ENCODE data around the gene ZNF605.
"Not testable (repeated sequence)": the region's sequence is repeated elsewhere in the genome, so short reads cannot be mapped to it uniquely, and the experiment has no call there.

DNA sequence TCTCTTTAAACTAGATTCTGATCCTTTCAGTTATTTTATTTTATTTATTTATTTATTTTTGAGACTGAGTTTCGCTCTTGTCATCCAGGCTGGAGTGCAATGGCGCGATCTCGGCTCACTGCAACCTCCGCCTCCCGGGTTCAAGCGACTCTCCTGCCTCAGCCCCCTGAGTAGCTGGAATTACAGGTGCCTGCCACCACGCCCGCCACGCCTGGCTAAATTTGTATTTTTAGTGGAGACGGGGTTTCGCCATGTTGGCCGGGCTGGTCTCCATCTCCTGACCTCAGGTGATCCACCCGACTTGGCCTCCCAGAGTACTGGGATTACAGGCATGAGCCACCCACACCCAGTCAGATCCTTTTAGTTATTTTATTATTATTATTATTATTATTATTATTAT is 5.7 kb upstream of the ZNF605 start:
- not testable (repeated sequence) for TF ChIP-seq RCOR1 (IDR thresholded peaks at IDR 0.05; ENCODE audit: insufficient replicate concordance, low read length); MAZ (IDR thresholded peaks at IDR 0.05; ENCODE audit: borderline replicate concordance, low read depth, low read length); MXI1 (IDR thresholded peaks at IDR 0.05; ENCODE audit: borderline replicate concordance, low read depth, low read length); RFX5 (IDR thresholded peaks at IDR 0.05; ENCODE audit: low read depth, low read length); FOS (IDR thresholded peaks at IDR 0.05; ENCODE audit: low read depth, low read length)
- TF ChIP-seq, protein P1, sequence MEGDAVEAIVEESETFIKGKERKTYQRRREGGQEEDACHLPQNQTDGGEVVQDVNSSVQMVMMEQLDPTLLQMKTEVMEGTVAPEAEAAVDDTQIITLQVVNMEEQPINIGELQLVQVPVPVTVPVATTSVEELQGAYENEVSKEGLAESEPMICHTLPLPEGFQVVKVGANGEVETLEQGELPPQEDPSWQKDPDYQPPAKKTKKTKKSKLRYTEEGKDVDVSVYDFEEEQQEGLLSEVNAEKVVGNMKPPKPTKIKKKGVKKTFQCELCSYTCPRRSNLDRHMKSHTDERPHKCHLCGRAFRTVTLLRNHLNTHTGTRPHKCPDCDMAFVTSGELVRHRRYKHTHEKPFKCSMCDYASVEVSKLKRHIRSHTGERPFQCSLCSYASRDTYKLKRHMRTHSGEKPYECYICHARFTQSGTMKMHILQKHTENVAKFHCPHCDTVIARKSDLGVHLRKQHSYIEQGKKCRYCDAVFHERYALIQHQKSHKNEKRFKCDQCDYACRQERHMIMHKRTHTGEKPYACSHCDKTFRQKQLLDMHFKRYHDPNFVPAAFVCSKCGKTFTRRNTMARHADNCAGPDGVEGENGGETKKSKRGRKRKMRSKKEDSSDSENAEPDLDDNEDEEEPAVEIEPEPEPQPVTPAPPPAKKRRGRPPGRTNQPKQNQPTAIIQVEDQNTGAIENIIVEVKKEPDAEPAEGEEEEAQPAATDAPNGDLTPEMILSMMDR (conservative IDR thresholded peaks at IDR 0.05; ENCODE audit: low read depth, low read length): not testable (repeated sequence)

All from IMR-90 (cell line).